ELF-1 (cell line): ENCODE measurements around the gene IPP.
"Not testable (repeated sequence)": the region's sequence is repeated elsewhere in the genome, so short reads cannot be mapped to it uniquely, and the experiment has no call there.

Source experiments
- DNase-seq: peaks from one replicate; pipeline ENCODE4 v3.0.0-alpha.2; 2016; ENCODE audit warnings: low read depth, low spot score

IPP gene

GRCh38 chr1:45685308-45686014 is 65.0 kb downstream of the IPP start:
- no peak for DNase-seq

- no peak for DNase-seq
Measured at GRCh38 chr1:45684402-45684801, 66.1 kb downstream of the IPP start.

GRCh38 chr1:45682942-45683341 is 67.5 kb downstream of the IPP start:
- no peak for DNase-seq

- DNase-seq = no peak
Measured at GRCh38 chr1:45679123-45679522, 71.3 kb downstream of the IPP start.

DNA sequence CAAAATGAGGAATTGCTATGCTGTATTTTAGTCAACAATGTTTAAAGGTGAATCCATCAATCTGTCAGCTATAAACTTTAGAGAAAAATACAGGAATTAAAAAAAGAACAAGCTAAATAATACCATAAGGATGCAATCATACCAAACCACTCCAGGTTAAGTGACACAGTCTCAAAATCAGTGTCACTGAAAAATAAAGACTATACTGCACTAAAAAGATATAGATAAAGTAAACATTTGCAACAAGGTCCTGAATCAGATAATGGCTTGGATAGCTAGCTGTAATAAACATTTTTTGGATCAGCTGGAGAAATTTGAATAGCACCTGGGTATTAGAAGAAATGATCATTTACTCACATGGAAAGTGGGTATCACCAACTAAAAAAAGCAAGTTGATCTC is 72.0 kb downstream of the IPP start:
- no peak for DNase-seq

DNA sequence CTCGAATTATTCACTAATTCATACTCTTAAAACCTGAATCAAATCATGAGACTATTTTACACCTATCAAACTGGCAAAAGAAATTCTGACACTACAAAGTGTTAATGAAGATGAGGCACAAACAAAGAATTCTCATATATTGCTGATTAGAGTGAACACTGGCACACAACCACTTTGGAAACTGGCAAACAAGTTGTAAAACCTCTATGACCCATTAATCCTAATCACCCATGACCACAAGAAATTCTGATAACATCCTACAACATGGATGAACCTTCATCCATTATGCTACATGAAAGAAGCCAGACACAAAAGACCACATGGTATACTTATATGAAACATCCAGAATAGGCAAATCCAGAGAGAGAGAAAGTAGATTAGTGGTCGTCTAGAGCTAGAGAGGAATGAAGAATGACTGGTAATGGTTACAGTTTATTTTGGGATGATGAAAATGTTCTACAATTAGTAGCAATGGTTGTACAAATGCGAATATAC is 72.7 kb downstream of the IPP start:
- DNase-seq = no peak

DNA sequence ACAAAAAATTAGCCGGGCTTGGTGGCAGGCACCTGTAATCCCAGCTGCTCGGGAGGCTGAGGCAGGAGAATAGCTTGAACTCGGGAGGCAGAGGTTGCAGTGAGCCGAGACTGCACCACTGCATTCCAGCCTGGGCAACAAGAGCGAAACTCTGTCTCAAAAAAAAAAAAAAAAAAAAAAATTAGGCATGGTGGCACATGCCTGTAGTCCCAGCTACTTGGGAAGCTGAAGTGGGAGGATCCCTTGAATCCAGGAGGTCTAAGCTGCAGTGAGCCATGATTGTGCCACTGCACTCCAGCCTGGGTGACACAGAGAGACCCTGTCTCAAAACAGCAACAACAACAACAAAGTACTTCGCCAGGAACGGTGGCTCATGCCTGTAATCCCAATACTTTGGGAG is 73.9 kb downstream of the IPP start:
- not testable (repeated sequence) for DNase-seq

DNA sequence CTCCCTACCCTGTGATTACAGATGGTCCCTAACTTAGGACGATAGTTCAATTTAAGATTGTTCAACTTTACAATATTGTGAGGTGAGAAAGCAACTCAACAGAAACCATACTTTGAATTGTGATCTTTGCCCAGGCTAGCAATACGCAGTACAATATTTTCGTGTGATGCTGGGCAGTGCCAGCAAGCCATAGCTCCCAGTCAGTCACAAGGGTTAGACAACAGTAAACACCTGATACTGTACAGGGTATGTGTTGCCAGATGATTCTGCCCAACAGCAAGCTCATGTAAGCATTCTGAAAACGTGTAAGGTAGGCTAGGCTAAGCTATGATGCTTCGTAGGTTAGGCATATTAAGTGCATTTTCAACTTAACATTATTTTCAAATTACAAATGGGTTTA is 76.0 kb downstream of the IPP start:
- no peak for DNase-seq

GRCh38 chr1:45673956-45674355 is 76.5 kb downstream of the IPP start:
- no peak for DNase-seq

- DNase-seq = no peak
Measured at GRCh38 chr1:45669859-45670655, 80.4 kb downstream of the IPP start.

DNA sequence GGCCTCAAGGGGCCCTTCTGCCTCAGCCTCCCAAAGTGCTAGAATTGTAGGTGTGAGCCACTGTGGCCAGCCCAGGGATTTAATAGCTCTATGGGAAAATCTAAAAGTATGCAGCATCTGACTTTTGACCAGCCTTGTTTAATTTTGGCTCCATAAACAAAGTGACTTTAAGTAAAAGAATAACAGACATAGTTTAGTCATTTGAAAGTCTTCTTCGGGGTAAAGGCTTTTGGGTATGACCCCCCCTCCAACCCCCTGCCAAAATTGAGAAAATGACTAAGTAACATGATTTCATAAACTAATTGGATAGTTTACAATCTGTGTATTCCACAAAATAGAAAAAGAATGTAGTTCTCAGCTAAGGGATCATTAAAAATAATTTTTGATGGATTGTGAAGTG is 81.1 kb downstream of the IPP start:
- DNase-seq = no peak

DNA sequence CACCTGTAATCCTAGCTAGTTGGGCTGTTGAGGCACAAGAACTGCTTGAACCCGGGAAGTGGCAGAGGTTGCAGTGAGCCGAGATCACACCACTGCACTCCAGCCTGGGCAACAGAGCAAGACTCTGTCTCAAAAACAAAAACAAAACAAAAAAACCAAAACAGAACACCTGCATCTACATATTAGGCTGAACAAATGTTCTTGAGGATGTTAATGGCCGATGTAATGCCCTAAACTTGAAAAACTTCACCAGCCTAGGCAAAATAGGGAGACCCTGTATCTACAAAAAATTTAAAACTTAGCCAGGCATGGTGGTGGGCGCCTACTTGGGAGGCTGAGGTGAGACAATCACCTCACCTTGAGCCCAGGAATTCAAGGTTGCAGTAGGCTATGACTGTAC is 81.9 kb downstream of the IPP start:
- DNase-seq = no peak

DNA sequence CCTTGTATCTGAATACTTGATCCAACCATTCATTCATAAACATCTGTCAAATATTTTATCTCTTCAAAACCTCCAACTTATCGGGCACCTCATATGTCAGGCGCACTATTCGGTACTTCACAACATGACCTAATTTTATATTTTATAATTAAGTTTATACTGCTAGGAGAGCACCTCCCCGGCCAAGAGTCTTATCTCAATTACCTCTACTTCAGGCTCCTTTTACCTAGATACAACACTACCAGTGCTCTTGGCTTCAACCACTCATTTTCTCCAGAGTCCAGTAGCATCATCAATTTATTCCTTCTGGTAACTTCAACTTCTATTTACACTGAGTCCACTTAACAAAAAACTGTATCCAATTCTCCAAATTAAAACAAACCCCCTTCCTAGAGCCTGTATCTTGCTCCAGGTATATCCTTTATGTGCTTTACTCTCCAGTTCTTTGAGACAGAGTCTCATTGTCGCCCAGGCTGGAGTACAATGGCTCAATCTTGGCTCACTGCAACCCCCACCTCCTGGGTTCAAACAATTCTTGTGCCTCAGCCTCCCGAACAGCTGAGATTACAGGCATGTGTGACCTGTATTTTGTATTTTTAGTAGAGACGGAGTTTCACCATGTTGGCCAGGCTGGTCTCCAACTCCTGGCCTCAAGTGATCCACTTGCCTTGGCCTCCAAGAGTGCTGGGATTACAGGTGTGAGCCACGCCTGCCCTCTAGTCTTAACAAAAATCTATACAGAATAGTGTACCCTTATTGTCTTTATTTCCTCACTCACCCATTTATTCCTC is 82.9 kb downstream of the IPP start:
- DNase-seq = no peak

DNA sequence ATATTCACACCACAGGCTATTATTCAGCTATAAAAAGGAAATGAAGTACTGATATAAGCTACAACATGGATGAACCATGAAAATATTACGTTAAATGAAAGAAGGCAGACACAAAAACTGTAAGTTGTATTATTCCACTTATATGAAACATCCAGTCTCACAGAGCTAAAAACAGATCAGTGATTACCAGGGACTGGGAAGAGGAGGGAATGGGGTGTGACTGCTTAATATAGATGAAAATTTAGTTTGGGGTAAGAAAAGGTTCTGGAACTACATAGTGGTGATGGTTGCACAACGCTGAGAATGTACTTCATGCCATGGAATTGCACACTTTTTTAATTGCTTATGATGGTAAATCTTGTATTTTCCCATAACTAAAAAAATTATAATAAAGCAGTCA is 83.6 kb downstream of the IPP start:
- DNase-seq = no peak

DNA sequence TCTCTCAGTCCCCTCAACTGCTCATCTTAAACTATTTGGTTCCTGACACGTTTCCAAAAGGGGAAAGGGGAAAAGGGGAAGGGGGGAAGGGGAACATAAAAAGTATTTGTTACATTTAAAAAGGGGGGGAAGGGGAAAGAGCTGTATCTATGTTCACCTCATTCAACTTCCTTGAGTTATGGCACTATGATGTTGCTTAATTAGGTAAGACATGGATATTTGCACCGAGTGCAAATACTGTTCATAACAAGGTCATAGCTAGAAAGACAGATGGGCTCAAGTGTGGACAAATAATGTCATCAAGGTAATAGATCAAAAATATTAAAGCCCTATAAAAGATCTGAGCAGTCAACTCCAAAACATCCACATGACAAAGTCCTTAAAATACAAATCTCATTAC is 90.1 kb downstream of the IPP start:
- no peak for DNase-seq

- DNase-seq = no peak
Measured at GRCh38 chr1:45659222-45659621, 91.2 kb downstream of the IPP start.

GRCh38 chr1:45658171-45658570 is 92.3 kb downstream of the IPP start:
- no peak for DNase-seq

DNA sequence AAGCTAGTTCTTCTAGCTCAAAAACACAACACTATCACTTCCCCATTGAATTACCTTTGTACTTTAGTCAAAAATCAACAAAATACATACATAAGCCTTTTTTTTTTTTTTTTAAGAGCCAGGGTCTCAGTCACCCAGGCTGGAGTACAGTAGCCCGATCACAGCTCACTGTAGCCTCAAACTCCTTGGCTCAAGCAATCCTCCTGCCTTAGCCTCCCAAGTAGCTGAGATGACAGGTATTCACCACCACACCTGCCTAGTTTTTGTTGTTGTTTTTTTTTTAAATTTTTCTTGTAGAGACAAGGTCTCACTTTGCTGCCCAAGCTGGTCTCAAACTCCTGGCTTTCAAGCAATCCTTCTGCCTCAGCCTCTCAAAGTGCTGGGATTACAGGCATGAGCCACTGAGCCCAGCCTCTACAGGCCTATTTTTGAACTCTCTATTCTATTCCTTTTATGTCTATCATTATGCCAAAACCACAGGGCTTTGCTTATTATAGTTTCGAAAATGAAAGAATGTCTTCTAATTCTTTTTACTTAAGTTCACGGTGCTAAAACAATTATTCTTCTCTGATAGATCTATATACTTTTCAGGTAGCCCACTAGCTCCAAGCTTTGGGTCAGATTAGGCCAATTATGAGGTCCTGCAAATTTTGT is 93.8 kb downstream of the IPP start:
- DNase-seq = no peak

GRCh38 chr1:45654540-45655280 is 95.7 kb downstream of the IPP start:
- no peak for DNase-seq
